Measurements from ENCODE around the gene SLC47A2.

GRCh38 chr17:19703828-19704613 lies 12.4 kb downstream of the SLC47A2 start:
- TF ChIP-seq, protein P1, sequence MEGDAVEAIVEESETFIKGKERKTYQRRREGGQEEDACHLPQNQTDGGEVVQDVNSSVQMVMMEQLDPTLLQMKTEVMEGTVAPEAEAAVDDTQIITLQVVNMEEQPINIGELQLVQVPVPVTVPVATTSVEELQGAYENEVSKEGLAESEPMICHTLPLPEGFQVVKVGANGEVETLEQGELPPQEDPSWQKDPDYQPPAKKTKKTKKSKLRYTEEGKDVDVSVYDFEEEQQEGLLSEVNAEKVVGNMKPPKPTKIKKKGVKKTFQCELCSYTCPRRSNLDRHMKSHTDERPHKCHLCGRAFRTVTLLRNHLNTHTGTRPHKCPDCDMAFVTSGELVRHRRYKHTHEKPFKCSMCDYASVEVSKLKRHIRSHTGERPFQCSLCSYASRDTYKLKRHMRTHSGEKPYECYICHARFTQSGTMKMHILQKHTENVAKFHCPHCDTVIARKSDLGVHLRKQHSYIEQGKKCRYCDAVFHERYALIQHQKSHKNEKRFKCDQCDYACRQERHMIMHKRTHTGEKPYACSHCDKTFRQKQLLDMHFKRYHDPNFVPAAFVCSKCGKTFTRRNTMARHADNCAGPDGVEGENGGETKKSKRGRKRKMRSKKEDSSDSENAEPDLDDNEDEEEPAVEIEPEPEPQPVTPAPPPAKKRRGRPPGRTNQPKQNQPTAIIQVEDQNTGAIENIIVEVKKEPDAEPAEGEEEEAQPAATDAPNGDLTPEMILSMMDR (conservative IDR thresholded peaks at IDR 0.05; ENCODE audit: low read length): no peak
- no peak for TF ChIP-seq EZH2phosphoT487 (IDR thresholded peaks at IDR 0.05; ENCODE audit: borderline replicate concordance)

Data from Loucy (cell line).